ENCODE measurements around the gene CCT6A. TPM values are rescaled to one million over a fixed set of nuclear protein-coding genes. Genes with fewer than 3 reads are reported as not detected.
"Not testable (repeated sequence)": the region's sequence is repeated elsewhere in the genome, so short reads cannot be mapped to it uniquely, and the experiment has no call there.

The CCT6A gene
- total RNA-seq, 4 donors from 2014 or later, result 88.7 to 147 (median 118) TPM

- Histone ChIP-seq H3K4me3 (replicated peaks in 1 of 3) (no peak overlapping the region), H3K9me3 (no peaks in the 10 kb centered on the region), H3K4me1 (peaks cover 13 to 24% of the 10 kb centered on the region in 2 donors), H3K27ac (no peak overlapping the region), H3K27me3 (no peaks in the 10 kb centered on the region), H3K36me3 (peaks cover 39 to 43% of the 10 kb centered on the region in 2 donors)
- TF ChIP-seq, protein P1, sequence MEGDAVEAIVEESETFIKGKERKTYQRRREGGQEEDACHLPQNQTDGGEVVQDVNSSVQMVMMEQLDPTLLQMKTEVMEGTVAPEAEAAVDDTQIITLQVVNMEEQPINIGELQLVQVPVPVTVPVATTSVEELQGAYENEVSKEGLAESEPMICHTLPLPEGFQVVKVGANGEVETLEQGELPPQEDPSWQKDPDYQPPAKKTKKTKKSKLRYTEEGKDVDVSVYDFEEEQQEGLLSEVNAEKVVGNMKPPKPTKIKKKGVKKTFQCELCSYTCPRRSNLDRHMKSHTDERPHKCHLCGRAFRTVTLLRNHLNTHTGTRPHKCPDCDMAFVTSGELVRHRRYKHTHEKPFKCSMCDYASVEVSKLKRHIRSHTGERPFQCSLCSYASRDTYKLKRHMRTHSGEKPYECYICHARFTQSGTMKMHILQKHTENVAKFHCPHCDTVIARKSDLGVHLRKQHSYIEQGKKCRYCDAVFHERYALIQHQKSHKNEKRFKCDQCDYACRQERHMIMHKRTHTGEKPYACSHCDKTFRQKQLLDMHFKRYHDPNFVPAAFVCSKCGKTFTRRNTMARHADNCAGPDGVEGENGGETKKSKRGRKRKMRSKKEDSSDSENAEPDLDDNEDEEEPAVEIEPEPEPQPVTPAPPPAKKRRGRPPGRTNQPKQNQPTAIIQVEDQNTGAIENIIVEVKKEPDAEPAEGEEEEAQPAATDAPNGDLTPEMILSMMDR (IDR thresholded peaks at IDR 0.05), result no peak
- TF ChIP-seq POLR2A (IDR thresholded peaks at IDR 0.05), result no peak
- no peak for DNase-seq
- intact Hi-C loops (cut with DNase I), result loop anchor here (10.0 kb wide), 1 partner anchor 79 kb away; no protein-coding TSS in a partner anchor
- WGBS, 2 donors, result 86 to 91% methylated on average over 2 of the region's 2 CpGs
Measured at GRCh38 chr7:56053993-56054392, 2.4 kb downstream of the CCT6A start.

DNA sequence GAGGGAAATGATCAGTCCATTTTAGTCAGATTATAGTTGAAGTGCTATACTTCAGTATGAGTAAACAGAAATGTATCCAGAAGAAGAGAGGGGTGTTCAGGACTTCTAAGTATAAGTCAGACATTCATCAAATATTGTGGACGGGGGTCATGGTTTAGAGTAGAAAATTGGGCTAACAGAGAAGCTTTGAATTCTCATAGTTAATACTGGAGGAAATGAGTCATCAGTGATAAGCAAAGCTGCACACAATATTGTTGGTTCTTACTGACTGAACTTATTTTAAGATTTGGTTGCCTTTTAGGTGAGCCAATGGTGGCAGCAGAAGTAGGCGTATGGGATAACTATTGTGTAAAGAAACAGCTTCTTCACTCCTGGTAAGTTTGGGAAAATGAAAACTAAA is 10.8 kb downstream of the CCT6A start:
- no peak for DNase-seq
- Histone ChIP-seq H3K9me3 (no peaks in the 10 kb centered on the region), H3K4me3 (replicated peaks in 1 of 3) (no peak overlapping the region), H3K27ac (no peak overlapping the region), H3K27me3 (no peaks in the 10 kb centered on the region), H3K4me1 (peaks cover 3 to 8% of the 10 kb centered on the region in 2 donors), H3K36me3 (peaks cover 43 to 49% of the 10 kb centered on the region in 2 donors)
- TF ChIP-seq, protein P1 (IDR thresholded peaks at IDR 0.05), result no peak
- no peak for TF ChIP-seq POLR2A (IDR thresholded peaks at IDR 0.05)
- 91 to 93% methylated on average over 2 of the region's 2 CpGs for WGBS, 2 donors
- intact Hi-C loops (cut with DNase I), result no loop called here

DNA sequence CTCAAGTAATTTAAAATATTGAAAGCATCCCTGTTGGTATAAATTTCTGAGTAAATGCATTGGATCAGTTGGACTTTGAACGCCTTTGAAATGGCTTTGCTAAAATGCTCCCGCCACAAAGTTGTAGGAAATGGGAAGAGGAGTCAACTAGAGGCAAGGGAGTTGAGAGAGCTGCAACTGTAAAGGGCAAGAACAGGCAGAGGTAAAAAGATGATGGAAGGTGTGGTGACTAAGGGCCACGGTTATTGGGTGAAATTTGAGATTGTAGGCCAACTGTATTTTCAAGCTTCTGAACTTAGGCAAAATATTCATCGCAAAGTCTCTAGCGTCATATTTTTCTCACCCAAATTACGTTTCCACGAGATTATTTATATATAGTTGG is 11.9 kb downstream of the CCT6A start:
- intact Hi-C loops (cut with DNase I), result no loop called here
- Histone ChIP-seq H3K9me3 (no peaks in the 10 kb centered on the region), H3K36me3 (peaks cover 33 to 37% of the 10 kb centered on the region in 2 donors), H3K4me3 (replicated peaks in 1 of 3) (no peak overlapping the region), H3K27ac (peak overlapping the region; percentile 73 to 91 (median 91)), H3K4me1 (peaks cover 3 to 10% of the 10 kb centered on the region in 2 donors), H3K27me3 (no peaks in the 10 kb centered on the region)
- no peak for DNase-seq
- WGBS, 2 donors, result 67 to 75% methylated on average over 7 of the region's 7 CpGs
- no peak for TF ChIP-seq POLR2A (IDR thresholded peaks at IDR 0.05)
- TF ChIP-seq, protein P1 (IDR thresholded peaks at IDR 0.05), result no peak

GRCh38 chr7:56063882-56064625 is 12.5 kb downstream of the CCT6A start, which contains the start of gene SUMF2:
TSS of gene SUMF2 (plus strand) at chr7:56064286. CDS start at chr7:56064312, 26 bp downstream.
- TF ChIP-seq POLR2A (IDR thresholded peaks at IDR 0.05), result peak; percentile 47 to 93
- TF ChIP-seq, protein P1 (IDR thresholded peaks at IDR 0.05), result peak in 3 of 6 experiments; percentile 13 to 42 (median 25)
- intact Hi-C loops (cut with DNase I), result no loop called here
- DNase-seq, result peak; percentile 94 to 95
- Histone ChIP-seq H3K27ac (peak within 1 kb of the TSS; percentile 73 to 91 (median 91)), H3K4me1 (peaks cover 3 to 10% of the 10 kb centered on the region in 2 donors), H3K27me3 (no peaks in the 10 kb centered on the region), H3K36me3 (peaks cover 27 to 37% of the 10 kb centered on the region in 2 donors), H3K4me3 (replicated peaks in 1 of 3) (peak within 1 kb of the TSS; percentile 43 to 76 (median 62)), H3K9me3 (no peaks in the 10 kb centered on the region)
- WGBS, 2 donors, result 0 to 3% methylated on average over 21 to 31 of the region's 49 CpGs

DNA sequence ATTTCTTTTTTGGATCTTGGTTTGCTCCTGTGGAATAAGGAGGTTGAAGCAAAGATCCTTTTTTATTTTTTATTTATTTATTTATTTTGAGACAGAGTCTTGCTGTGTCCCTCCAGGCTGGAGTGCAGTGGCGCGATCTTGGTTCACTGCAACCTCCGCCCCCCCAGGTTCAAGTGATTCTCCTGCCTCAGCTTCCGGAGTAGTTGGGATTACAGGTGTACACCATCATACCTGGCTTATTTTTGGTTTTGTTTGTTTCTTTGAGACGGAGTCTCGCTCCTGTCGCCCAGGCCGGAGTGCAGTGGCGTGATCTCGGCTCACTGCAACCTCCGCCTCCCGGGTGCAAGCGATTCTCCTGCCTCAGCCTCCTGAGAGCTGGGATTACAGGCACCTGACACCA is 14.8 kb downstream of the CCT6A start:
- Histone ChIP-seq H3K36me3 (peaks cover 14 to 35% of the 10 kb centered on the region in 2 donors), H3K4me1 (peaks cover 3 to 10% of the 10 kb centered on the region in 2 donors)
- DNase-seq; H3K4me3 ChIP-seq (replicated peaks in 1 of 3); H3K9me3 ChIP-seq; intact Hi-C loops (cut with DNase I); H3K27me3 ChIP-seq; H3K27ac ChIP-seq: not testable (repeated sequence)
- WGBS, 2 donors, result 99% methylated on average over 13 of the region's 13 CpGs

All from thyroid gland (tissue), 4 donors.